ENCODE measurements around the gene SUGCT.

SUGCT gene

GRCh38 chr7:40700653-40701421 lies 566.0 kb downstream of the SUGCT start:
- DNase-seq, result no peak

- DNase-seq, result no peak
These were observed 567.2 kb downstream of the SUGCT start for GRCh38 chr7:40701836-40702551.

GRCh38 chr7:40704172-40704571 lies 569.4 kb downstream of the SUGCT start:
- DNase-seq, result no peak

- DNase-seq, result no peak
These were observed 572.0 kb downstream of the SUGCT start for GRCh38 chr7:40706829-40707228.

GRCh38 chr7:40709062-40709964 lies 574.5 kb downstream of the SUGCT start:
- no peak for DNase-seq

- no peak for DNase-seq
These were observed 576.9 kb downstream of the SUGCT start for GRCh38 chr7:40711706-40712105.

GRCh38 chr7:40714363-40715052 lies 579.7 kb downstream of the SUGCT start:
- no peak for DNase-seq

GRCh38 chr7:40715053-40715430 lies 580.2 kb downstream of the SUGCT start:
- no peak for DNase-seq

- no peak for DNase-seq
These were observed 581.2 kb downstream of the SUGCT start for GRCh38 chr7:40716052-40716451.

GRCh38 chr7:40717242-40717641 lies 582.4 kb downstream of the SUGCT start:
- no peak for DNase-seq

- DNase-seq, result no peak
These were observed 585.6 kb downstream of the SUGCT start for GRCh38 chr7:40720416-40720815.

GRCh38 chr7:40721342-40721949 lies 586.6 kb downstream of the SUGCT start:
- no peak for DNase-seq

- DNase-seq, result no peak
These were observed 587.4 kb downstream of the SUGCT start for GRCh38 chr7:40722242-40722641.

GRCh38 chr7:40723829-40724228 lies 589.0 kb downstream of the SUGCT start:
- no peak for DNase-seq

GRCh38 chr7:40726559-40726958 lies 591.8 kb downstream of the SUGCT start:
- no peak for DNase-seq

GRCh38 chr7:40733114-40733513 lies 598.3 kb downstream of the SUGCT start:
- DNase-seq, result no peak

GRCh38 chr7:40733578-40733977 lies 598.8 kb downstream of the SUGCT start:
- no peak for DNase-seq

GRCh38 chr7:40739257-40739656 lies 604.5 kb downstream of the SUGCT start:
- DNase-seq, result no peak

- no peak for DNase-seq
These were observed 607.5 kb downstream of the SUGCT start for GRCh38 chr7:40742270-40742669.

GRCh38 chr7:40746841-40747556 lies 612.2 kb downstream of the SUGCT start:
- no peak for DNase-seq

GRCh38 chr7:40747856-40748255 lies 613.1 kb downstream of the SUGCT start:
- DNase-seq, result no peak

- no peak for DNase-seq
These were observed 615.1 kb downstream of the SUGCT start for GRCh38 chr7:40749877-40750276.

All from activated CD4-positive, alpha-beta T cell treated with anti-CD3 and anti-CD28 coated beads for 1 hour (primary cell).